Mesothelial cell of epicardium (in vitro differentiated cells): ENCODE measurements around the gene ZNF132. TPM values are rescaled to one million over a fixed set of nuclear protein-coding genes. Genes with fewer than 3 reads are reported as not detected.
"Not testable (repeated sequence)": the region's sequence is repeated elsewhere in the genome, so short reads cannot be mapped to it uniquely, and the experiment has no call there.

ENCODE experiments used
- DNase-seq, 2 experiments: peaks; one replicate each; pipeline ENCODE4 v3.0.0; 2021; ENCODE audit warnings: low spot score in 2 of 2; ENCODE audit not compliant: unreplicated experiment in 2 of 2
- H3K27ac Mint-ChIP-seq: 2 replicates; pipeline ENCODE4 v1.8.0; 2021; ENCODE audit warnings: mixed read lengths
- H3K27me3 Mint-ChIP-seq: 2 replicates; pipeline ENCODE4 v1.8.0; 2021; ENCODE audit warnings: low read depth, mixed read lengths
- H3K36me3 Mint-ChIP-seq: 2 replicates; pipeline ENCODE4 v1.8.0; 2021; ENCODE audit warnings: mixed read lengths
- H3K4me1 Mint-ChIP-seq: 2 replicates; pipeline ENCODE4 v1.8.0; 2021; ENCODE audit warnings: mixed read lengths
- H3K4me3 Mint-ChIP-seq: 2 replicates; pipeline ENCODE4 v1.8.0; 2021; ENCODE audit warnings: mild to moderate bottlenecking, moderate library complexity, mixed read lengths
- H3K9me3 Mint-ChIP-seq: 2 replicates; pipeline ENCODE4 v1.8.0; 2021; ENCODE audit warnings: mixed read lengths
- CTCF ChIP-seq: fragments of 200-600 bp; sonication (generic); IDR thresholded peaks from one replicate; pipeline ENCODE4 v1.5.0; 2021; ENCODE audit warnings: antibody characterized with exemption; ENCODE audit not compliant: unreplicated experiment
- total RNA-seq: library from RNA; stranded (reverse); gene quantifications from 3 replicates; pipeline ENCODE4 v1.2.1, GENCODE V29; 2021

The ZNF132 gene
- total RNA-seq, result 4.2 to 4.8 TPM (median 4.4 TPM) in 3 replicates

GRCh38 chr19:58439576-58440554, at the start of gene ZNF132:
ZNF132 (minus strand) TSS chr19:58440153; CDS start chr19:58439821, 332 bp downstream.
- Mint-ChIP-seq H3K27me3 (peaks cover 45% of the 10 kb centered on the region), H3K36me3 (peaks cover 52% of the 10 kb centered on the region), H3K4me1 (peaks cover 13% of the 10 kb centered on the region), H3K27ac (peak within 1 kb of the TSS; percentile 94), H3K4me3 (peak within 1 kb of the TSS; percentile 84), H3K9me3 (peaks cover 62% of the 10 kb centered on the region)
- peak; percentile 84 to 85 for DNase-seq
- no peak for TF ChIP-seq CTCF

- not testable (repeated sequence) for H3K27ac Mint-ChIP-seq, H3K4me1 Mint-ChIP-seq, H3K9me3 Mint-ChIP-seq, DNase-seq, H3K27me3 Mint-ChIP-seq, H3K4me3 Mint-ChIP-seq, H3K36me3 Mint-ChIP-seq
- TF ChIP-seq CTCF, result peak; percentile 30
Observed at GRCh38 chr19:58484349-58484748, 44.4 kb upstream of the ZNF132 start.

- H3K27ac Mint-ChIP-seq, result no peak overlapping the region
- TF ChIP-seq CTCF, result no peak
- no peaks in the 10 kb centered on the region for H3K4me1 Mint-ChIP-seq
- H3K27me3 Mint-ChIP-seq, result no peaks in the 10 kb centered on the region
- H3K9me3 Mint-ChIP-seq, result no peaks in the 10 kb centered on the region
- no peak for DNase-seq
- no peak overlapping the region for H3K4me3 Mint-ChIP-seq
- H3K36me3 Mint-ChIP-seq, result peaks cover 8% of the 10 kb centered on the region
Observed at GRCh38 chr19:58483776-58484175, 43.8 kb upstream of the ZNF132 start.

- DNase-seq, result no peak
- H3K4me3 Mint-ChIP-seq, result no peak overlapping the region
- H3K27me3 Mint-ChIP-seq, result no peaks in the 10 kb centered on the region
- no peak overlapping the region for H3K27ac Mint-ChIP-seq
- peaks cover 8% of the 10 kb centered on the region for H3K36me3 Mint-ChIP-seq
- H3K4me1 Mint-ChIP-seq, result no peaks in the 10 kb centered on the region
- H3K9me3 Mint-ChIP-seq, result no peaks in the 10 kb centered on the region
- TF ChIP-seq CTCF, result no peak
Observed at GRCh38 chr19:58482372-58482771, 42.4 kb upstream of the ZNF132 start.

- Mint-ChIP-seq H3K27ac (no peak overlapping the region), H3K9me3 (no peaks in the 10 kb centered on the region), H3K4me3 (no peak overlapping the region), H3K27me3 (no peaks in the 10 kb centered on the region), H3K4me1 (peaks cover 8% of the 10 kb centered on the region), H3K36me3 (peaks cover 8% of the 10 kb centered on the region)
- TF ChIP-seq CTCF, result no peak
- DNase-seq, result no peak
Observed at GRCh38 chr19:58480831-58481230, 40.9 kb upstream of the ZNF132 start.
